Stimulated activated CD8-positive, alpha-beta memory T cell treated with anti-CD3 and anti-CD28 coated beads, Interleukin-12 subunit alpha, Interleukin-12 subunit beta, amount 100 ng/mL, for 24 hours (primary cell): ENCODE data around the gene CNTN6.

Source experiments
- DNase-seq: peaks from one replicate; pipeline ENCODE4 v3.0.0-alpha.2; 2020; ENCODE audit errors: extremely low read depth

Gene CNTN6

GRCh38 chr3:1092771-1093170 lies at the start of gene CNTN6:
CNTN6 (plus strand) TSS chr3:1093024; CDS start chr3:1148009, 54,985 bp downstream.
- no peak for DNase-seq

- DNase-seq, result no peak
Observed at GRCh38 chr3:1048558-1048957, 44.3 kb upstream of the CNTN6 start.

- no peak for DNase-seq
Observed at GRCh38 chr3:1055870-1056269, 37.0 kb upstream of the CNTN6 start.

GRCh38 chr3:1056744-1057143 lies 36.1 kb upstream of the CNTN6 start:
- no peak for DNase-seq

- no peak for DNase-seq
Observed at GRCh38 chr3:1057436-1057835, 35.4 kb upstream of the CNTN6 start.

- DNase-seq, result no peak
Observed at GRCh38 chr3:1068985-1069384, 23.8 kb upstream of the CNTN6 start.

DNA sequence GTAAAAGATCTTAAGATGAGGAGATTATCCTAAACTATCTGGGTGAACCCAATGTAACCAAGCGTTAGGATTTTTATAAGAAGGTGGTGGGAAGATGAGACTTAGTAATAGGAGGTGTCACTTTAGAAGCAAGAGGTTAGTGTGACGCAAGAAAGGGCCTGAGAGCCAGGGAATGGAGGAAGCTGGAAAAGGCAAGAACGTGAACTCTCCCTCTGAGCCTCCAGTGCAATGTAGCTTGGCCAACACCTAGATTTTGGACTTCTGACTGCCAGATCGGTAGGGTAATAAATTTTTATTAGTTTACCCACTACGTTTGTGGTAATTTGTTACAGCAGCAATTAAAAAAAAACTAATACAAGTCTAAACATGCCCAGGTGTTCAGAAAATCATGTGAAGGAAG lies 20.8 kb upstream of the CNTN6 start:
- DNase-seq, result no peak

DNA sequence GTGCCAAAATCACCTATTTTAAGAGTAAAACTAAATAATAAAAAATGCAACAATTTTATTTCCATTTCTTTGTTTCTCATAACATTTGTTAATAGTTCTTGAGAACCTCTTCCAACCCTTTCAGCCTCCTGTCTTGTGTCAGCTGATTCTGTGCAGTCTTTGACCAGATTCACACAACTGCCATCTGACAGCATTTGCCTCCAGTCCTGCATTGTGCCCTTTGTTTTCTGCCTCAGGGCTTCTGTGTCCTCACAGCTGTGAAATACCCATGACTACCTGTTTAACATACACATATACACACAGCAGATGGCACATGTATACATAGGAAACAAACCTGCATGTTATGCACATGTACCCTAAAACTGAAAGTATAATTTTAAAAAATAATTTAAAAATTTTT lies 13.2 kb upstream of the CNTN6 start:
- DNase-seq, result no peak

DNA sequence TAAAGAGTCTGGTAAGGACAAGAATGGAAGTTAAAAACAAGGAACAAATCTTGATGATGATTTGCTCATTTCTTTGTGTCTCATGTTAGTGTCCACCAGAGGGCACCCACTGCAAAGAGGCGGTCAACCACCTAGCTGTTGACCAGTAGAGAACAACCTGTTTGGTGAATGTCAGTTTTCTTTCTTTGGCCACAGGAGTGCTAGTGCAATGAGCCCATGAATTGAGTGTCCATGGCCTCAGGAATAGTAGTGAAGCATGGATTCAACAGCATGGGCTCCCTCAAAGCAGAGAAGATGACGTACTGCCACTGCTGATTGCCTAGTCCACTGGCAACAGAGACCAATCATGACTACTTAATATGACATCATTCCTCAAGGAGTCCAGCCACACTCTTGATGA lies 10.7 kb upstream of the CNTN6 start:
- no peak for DNase-seq

DNA sequence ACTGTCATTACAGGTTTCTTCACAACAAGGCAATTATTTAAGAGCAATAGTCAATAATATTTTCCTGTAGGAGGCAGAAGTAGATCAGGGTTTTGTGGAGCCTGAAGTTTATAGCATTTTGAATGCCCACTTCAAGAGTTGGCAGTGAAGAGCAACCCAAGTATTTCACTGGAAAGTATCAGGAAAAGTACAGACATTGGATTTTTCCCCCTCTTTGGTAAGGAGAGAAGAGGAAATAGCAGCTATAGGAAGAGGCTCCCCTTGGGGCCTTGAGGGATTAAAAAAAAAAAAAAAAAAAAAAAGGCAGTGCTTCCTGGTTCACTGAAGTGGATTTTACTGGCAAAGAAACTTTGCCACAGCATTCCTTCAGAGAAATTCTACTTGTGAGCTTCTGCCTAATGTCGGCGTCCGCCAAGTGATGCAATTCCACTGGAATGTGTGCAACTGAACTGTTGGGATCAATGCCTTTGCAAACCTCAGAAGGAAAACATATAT lies 5.7 kb upstream of the CNTN6 start:
- DNase-seq, result no peak

GRCh38 chr3:1088503-1088902 lies 4.3 kb upstream of the CNTN6 start:
- no peak for DNase-seq

DNA sequence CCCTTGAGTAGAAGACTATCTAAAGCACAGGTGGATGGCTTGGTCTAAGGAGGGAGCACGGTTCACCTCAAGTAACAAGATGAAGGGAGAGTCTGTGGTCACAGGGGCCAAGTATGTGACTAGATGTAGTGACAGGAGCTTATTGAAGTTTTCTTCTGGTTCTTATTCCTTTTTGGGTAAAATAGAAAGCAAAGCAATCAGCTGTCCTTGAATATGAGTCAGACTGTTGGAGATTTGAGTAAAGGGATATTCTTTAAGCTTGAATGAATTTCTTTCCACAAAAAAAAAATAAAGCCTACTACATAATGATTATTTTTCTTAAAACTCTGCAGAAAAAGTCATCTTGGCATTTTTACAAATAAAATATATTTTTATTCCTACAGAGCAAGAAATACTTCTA lies 1.5 kb upstream of the CNTN6 start:
- DNase-seq, result no peak

GRCh38 chr3:1092061-1092460 lies 763 bp upstream of the CNTN6 start:
- no peak for DNase-seq

GRCh38 chr3:1093217-1093616 lies 393 bp downstream of the CNTN6 start:
- no peak for DNase-seq

- DNase-seq, result no peak
Observed at GRCh38 chr3:1103525-1103924, 10.7 kb downstream of the CNTN6 start.

GRCh38 chr3:1117843-1118473 lies 25.1 kb downstream of the CNTN6 start:
- DNase-seq, result no peak

DNA sequence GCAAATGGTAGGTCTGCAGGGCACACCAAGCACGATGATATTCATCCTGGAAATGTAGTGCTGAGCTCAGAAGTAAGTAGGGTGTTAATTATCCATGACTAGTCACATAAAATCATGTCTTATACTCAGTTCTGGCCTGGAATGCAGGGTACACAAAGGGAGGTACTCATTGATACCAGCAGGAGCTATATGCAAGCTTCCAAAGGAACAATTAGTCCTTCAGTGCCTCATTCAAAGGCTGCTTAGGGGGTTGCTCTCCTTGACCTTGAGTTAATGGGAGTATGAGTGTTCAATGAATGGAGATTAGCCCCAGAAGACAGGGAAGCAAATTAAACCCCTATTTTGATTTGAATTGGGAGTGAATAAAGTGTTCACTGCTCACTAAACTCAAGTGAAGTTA lies 38.3 kb downstream of the CNTN6 start:
- no peak for DNase-seq

- no peak for DNase-seq
Observed at GRCh38 chr3:1135194-1135593, 42.4 kb downstream of the CNTN6 start.

GRCh38 chr3:1138036-1138435 lies 45.2 kb downstream of the CNTN6 start:
- DNase-seq, result no peak

DNA sequence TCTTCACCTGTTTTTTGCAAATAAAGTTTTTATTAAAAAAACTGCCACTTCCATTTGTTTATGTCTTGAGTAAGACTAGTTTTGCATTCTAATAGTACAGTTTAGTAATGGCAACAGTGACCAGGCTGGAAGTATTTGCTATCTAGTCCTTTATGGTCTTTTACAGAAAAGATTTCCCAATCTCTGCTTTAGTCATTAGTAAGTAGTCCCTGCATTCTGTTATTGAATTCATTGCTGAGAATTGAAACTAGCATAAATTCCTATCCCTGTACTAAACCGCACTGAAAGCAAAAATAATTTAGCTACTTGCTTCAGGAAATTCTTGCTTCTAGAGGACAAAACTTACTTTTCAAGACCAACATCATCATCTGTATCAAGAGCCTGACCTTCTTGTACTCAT lies 46.2 kb downstream of the CNTN6 start:
- no peak for DNase-seq

DNA sequence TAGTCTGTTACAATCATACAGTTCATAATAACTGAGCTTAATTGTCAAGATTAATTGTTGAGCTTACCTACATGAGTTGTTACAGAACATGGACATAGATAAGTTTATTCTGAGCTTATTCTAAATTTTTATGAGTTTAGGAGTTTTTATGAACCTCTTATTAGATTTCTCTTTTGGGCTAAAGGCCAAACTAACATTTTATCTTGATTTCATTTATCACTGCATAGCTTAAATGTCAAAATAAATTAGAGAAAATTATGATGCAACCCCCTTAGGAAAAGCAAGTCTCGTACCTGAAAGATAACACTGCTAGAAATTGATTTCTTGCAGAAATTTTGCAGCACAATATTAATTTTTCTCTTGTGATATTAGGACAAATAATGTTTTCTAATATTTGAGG lies 54.5 kb downstream of the CNTN6 start:
- no peak for DNase-seq

DNA sequence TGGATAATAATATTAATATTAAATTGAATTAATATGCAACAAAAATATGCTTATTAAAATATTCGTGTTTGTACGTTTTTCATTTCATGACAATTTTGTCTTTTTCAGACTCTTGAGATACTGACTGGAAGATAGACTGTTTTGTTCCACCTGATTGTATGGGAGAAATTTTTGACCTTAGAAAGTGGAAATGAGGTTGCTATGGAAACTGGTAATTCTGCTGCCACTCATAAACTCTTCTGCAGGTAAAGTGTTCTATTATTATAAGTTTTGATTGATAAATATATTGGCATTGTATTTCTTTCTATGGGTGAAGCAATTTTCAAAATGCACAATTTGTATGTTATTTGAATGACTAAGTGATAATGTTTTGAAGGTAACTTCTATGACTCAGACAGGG lies 55.0 kb downstream of the CNTN6 start:
- DNase-seq, result no peak

- no peak for DNase-seq
Observed at GRCh38 chr3:1164101-1164500, 71.3 kb downstream of the CNTN6 start.

DNA sequence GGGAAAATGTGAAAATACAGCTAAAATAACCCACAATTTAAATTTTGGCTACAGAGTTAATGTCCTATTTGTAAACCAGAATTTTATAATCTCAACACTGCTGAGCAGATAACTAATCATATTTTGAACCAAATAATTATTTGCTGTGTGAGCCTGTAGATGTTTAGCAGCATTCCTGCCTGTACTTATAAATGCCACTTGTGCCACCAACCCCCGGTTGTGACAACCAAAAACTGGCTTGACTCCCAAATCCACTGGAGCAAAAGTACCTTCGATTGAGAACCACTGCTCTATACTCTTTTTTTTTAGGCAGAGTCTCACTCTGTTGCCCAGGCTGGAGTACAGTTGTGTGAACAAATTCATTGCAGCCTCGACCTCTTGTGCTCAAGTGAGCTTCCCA lies 78.5 kb downstream of the CNTN6 start:
- DNase-seq, result no peak
